HEK293 (cell line): ENCODE data around the gene EBLN1.

Experiments used
- CTCF ChIA-PET: fragments of 350-600 bp; formaldehyde crosslinking; extraction: SDS; loops from one replicate; lab custom pipeline; 2021; ENCODE audit warnings: antibody characterized with exemption; lab: Yijun Ruan, JAX
- POLR2A ChIA-PET: fragments of 300-600 bp; formaldehyde crosslinking; extraction: SDS; loops from one replicate; lab custom pipeline; 2020; ENCODE audit warnings: antibody characterized with exemption, inconsistent platforms; lab: Yijun Ruan, JAX
- H3K27ac ChIP-seq: fragments of 200-500 bp; sonication (Bioruptor generic); 2 replicates; pipeline ENCODE4 v1.5.1; 2014; ENCODE audit warnings: low read depth, low read length, control low read depth, inconsistent platforms; ENCODE audit errors: extremely low read depth
- H3K36me3 ChIP-seq, 2 experiments: fragments of 200-500 bp in 1 of 2; sonication (Bioruptor generic) in 1 of 2; 1 replicate in 1 of 2; 2 replicates in 1 of 2; pipeline ENCODE4 v1.5.1; 2014 to 2017; ENCODE audit warnings: inconsistent platforms in 2 of 2, low read length in 2 of 2; ENCODE audit not compliant: control insufficient read depth in 2 of 2, insufficient read depth in 1 of 2
- H3K4me1 ChIP-seq: fragments of 200-500 bp; sonication (Bioruptor generic); 2 replicates; pipeline ENCODE4 v1.5.1; 2014; ENCODE audit warnings: mild to moderate bottlenecking, low read length, inconsistent platforms; ENCODE audit not compliant: control insufficient read depth, insufficient read depth
- H3K4me3 ChIP-seq: 2 replicates; pipeline ENCODE4 v1.5.1; 2011; ENCODE audit warnings: low read depth, mild to moderate bottlenecking, control low read depth, low read length, moderate library complexity
- H3K9me3 ChIP-seq: fragments of 200-500 bp; sonication (Bioruptor generic); 2 replicates; pipeline ENCODE4 v1.5.1; 2014; ENCODE audit warnings: low read depth, low read length, inconsistent platforms; ENCODE audit not compliant: control insufficient read depth, insufficient read depth
- HOXC10 ChIP-seq: sonication (generic); formaldehyde crosslinking; IDR thresholded peaks from 2 replicates; pipeline ENCODE4 v1.8.1; 2023; ENCODE audit warnings: mild to moderate bottlenecking, missing genetic modification reagents
- KLF1 ChIP-seq: fragments of 450-650 bp; formaldehyde crosslinking; IDR thresholded peaks from 2 replicates; pipeline ENCODE4 v1.5.1; 2016; ENCODE audit warnings: missing biosample characterization, missing genetic modification characterization
- SCRT1 ChIP-seq: fragments of 450-650 bp; formaldehyde crosslinking; IDR thresholded peaks from 2 replicates; pipeline ENCODE4 v1.5.1; 2016; ENCODE audit warnings: missing biosample characterization, missing genetic modification characterization, borderline replicate concordance
- ZBTB1 ChIP-seq: fragments of 450-650 bp; formaldehyde crosslinking; IDR thresholded peaks from 2 replicates; pipeline ENCODE4 v1.5.1; 2016; ENCODE audit warnings: missing biosample characterization, missing genetic modification characterization
- ZBTB20 ChIP-seq: fragments of 450-650 bp; formaldehyde crosslinking; IDR thresholded peaks from 2 replicates; pipeline ENCODE4 v1.5.1; 2016; ENCODE audit warnings: missing biosample characterization, missing genetic modification characterization
- ZBTB26 ChIP-seq: fragments of 450-650 bp; formaldehyde crosslinking; optimal IDR thresholded peaks from 2 replicates; pipeline ENCODE3; 2016; ENCODE audit warnings: missing biosample characterization, mild to moderate bottlenecking, missing genetic modification characterization
- ZNF157 ChIP-seq: fragments of 450-650 bp; formaldehyde crosslinking; IDR thresholded peaks from 2 replicates; pipeline ENCODE4 v1.5.1; 2016; ENCODE audit warnings: missing biosample characterization, missing genetic modification characterization
- ZNF302 ChIP-seq: fragments of 450-650 bp; formaldehyde crosslinking; IDR thresholded peaks from 2 replicates; pipeline ENCODE4 v1.5.1; 2016; ENCODE audit warnings: missing biosample characterization, missing genetic modification characterization, low read depth
- ZNF530 ChIP-seq: fragments of 450-650 bp; formaldehyde crosslinking; IDR thresholded peaks from 2 replicates; pipeline ENCODE4 v1.5.1; 2016; ENCODE audit warnings: low read depth, missing biosample characterization, missing genetic modification characterization
- ZNF843 ChIP-seq: fragments of 450-650 bp; formaldehyde crosslinking; IDR thresholded peaks from 2 replicates; pipeline ENCODE4 v1.5.1; 2016; ENCODE audit warnings: missing biosample characterization, missing genetic modification characterization
- TF ChIP-seq, protein P1 (sequence below): fragments of 450-650 bp; formaldehyde crosslinking; IDR thresholded peaks from 2 replicates; pipeline ENCODE4 v1.5.1; 2016; ENCODE audit warnings: missing biosample characterization, missing genetic modification characterization
- TF ChIP-seq, protein P2 (sequence below): fragments of 450-650 bp; formaldehyde crosslinking; IDR thresholded peaks from 2 replicates; pipeline ENCODE4 v1.5.1; 2017; ENCODE audit warnings: missing biosample characterization, missing genetic modification characterization
- TF ChIP-seq, protein P3 (sequence below): fragments of 450-650 bp; formaldehyde crosslinking; IDR thresholded peaks from 2 replicates; pipeline ENCODE4 v1.5.1; 2016; ENCODE audit warnings: missing biosample characterization, missing genetic modification characterization
- TF ChIP-seq, protein P4 (sequence below): fragments of 450-650 bp; formaldehyde crosslinking; IDR thresholded peaks from 2 replicates; pipeline ENCODE4 v1.5.1; 2016; ENCODE audit warnings: missing biosample characterization, missing genetic modification characterization
- TF ChIP-seq, protein P5 (sequence below): fragments of 450-650 bp; formaldehyde crosslinking; IDR thresholded peaks from 2 replicates; pipeline ENCODE4 v1.5.1; 2016; ENCODE audit warnings: missing biosample characterization, missing genetic modification characterization

EBLN1 gene

DNA sequence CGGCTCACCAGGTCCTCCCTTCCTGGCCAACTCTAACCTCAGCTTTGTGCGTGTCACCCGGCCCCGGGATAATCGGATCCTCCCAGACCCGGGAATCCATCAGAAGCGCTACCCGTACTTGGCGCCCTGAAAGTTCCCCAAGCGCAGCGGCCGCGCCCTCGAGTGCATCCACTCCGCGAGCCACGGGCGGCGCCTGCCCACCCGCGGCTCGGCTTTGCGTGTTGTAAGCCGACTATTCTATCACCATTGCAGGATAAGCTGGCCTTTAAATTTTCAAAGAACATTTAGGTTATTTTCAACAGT lies 35.7 kb upstream of the EBLN1 start:
- H3K36me3 ChIP-seq = no peaks in the 10 kb centered on the region
- H3K4me3 ChIP-seq = no peak overlapping the region
- ChIA-PET CTCF (interaction anchor here (0.6 to 1.2 kb wide), 3 partner anchors 10 to 332 kb away, joined by 4 to 7 read pairs (median 4); no protein-coding TSS in a partner anchor), POLR2A (interaction anchor here (1.2 kb wide), 1 partner anchor 11 kb away, joined by 3 read pairs; no protein-coding TSS in a partner anchor)
- H3K9me3 ChIP-seq = no peaks in the 10 kb centered on the region
- H3K27ac ChIP-seq = no peak overlapping the region
- peaks cover 3% of the 10 kb centered on the region; the same call in 1 of the 2 replicates for H3K4me1 ChIP-seq
- TF ChIP-seq KLF1 = no peak
- no peak for TF ChIP-seq ZNF302 (tag by site-specific recombination)
- TF ChIP-seq ZBTB26 (tag by site-specific recombination) = no peak
- TF ChIP-seq, protein P1, sequence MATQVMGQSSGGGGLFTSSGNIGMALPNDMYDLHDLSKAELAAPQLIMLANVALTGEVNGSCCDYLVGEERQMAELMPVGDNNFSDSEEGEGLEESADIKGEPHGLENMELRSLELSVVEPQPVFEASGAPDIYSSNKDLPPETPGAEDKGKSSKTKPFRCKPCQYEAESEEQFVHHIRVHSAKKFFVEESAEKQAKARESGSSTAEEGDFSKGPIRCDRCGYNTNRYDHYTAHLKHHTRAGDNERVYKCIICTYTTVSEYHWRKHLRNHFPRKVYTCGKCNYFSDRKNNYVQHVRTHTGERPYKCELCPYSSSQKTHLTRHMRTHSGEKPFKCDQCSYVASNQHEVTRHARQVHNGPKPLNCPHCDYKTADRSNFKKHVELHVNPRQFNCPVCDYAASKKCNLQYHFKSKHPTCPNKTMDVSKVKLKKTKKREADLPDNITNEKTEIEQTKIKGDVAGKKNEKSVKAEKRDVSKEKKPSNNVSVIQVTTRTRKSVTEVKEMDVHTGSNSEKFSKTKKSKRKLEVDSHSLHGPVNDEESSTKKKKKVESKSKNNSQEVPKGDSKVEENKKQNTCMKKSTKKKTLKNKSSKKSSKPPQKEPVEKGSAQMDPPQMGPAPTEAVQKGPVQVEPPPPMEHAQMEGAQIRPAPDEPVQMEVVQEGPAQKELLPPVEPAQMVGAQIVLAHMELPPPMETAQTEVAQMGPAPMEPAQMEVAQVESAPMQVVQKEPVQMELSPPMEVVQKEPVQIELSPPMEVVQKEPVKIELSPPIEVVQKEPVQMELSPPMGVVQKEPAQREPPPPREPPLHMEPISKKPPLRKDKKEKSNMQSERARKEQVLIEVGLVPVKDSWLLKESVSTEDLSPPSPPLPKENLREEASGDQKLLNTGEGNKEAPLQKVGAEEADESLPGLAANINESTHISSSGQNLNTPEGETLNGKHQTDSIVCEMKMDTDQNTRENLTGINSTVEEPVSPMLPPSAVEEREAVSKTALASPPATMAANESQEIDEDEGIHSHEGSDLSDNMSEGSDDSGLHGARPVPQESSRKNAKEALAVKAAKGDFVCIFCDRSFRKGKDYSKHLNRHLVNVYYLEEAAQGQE = no peak
- TF ChIP-seq, protein P2, sequence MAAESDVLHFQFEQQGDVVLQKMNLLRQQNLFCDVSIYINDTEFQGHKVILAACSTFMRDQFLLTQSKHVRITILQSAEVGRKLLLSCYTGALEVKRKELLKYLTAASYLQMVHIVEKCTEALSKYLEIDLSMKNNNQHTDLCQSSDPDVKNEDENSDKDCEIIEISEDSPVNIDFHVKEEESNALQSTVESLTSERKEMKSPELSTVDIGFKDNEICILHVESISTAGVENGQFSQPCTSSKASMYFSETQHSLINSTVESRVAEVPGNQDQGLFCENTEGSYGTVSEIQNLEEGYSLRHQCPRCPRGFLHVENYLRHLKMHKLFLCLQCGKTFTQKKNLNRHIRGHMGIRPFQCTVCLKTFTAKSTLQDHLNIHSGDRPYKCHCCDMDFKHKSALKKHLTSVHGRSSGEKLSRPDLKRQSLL (tag by site-specific recombination) = no peak
- TF ChIP-seq, protein P3, sequence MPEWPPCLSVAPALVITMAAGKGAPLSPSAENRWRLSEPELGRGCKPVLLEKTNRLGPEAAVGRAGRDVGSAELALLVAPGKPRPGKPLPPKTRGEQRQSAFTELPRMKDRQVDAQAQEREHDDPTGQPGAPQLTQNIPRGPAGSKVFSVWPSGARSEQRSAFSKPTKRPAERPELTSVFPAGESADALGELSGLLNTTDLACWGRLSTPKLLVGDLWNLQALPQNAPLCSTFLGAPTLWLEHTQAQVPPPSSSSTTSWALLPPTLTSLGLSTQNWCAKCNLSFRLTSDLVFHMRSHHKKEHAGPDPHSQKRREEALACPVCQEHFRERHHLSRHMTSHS = no peak
- no peak for TF ChIP-seq HOXC10
- TF ChIP-seq ZBTB1 (tag by site-specific recombination) = no peak
- no peak for TF ChIP-seq ZNF843 (tag by site-specific recombination)
- TF ChIP-seq, protein P4, sequence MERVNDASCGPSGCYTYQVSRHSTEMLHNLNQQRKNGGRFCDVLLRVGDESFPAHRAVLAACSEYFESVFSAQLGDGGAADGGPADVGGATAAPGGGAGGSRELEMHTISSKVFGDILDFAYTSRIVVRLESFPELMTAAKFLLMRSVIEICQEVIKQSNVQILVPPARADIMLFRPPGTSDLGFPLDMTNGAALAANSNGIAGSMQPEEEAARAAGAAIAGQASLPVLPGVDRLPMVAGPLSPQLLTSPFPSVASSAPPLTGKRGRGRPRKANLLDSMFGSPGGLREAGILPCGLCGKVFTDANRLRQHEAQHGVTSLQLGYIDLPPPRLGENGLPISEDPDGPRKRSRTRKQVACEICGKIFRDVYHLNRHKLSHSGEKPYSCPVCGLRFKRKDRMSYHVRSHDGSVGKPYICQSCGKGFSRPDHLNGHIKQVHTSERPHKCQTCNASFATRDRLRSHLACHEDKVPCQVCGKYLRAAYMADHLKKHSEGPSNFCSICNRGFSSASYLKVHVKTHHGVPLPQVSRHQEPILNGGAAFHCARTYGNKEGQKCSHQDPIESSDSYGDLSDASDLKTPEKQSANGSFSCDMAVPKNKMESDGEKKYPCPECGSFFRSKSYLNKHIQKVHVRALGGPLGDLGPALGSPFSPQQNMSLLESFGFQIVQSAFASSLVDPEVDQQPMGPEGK (tag by site-specific recombination) = no peak
- TF ChIP-seq ZNF530 (tag by site-specific recombination) = no peak
- no peak for TF ChIP-seq SCRT1 (tag by site-specific recombination)
- TF ChIP-seq ZNF157 (tag by site-specific recombination) = no peak
- TF ChIP-seq ZBTB20 (tag by site-specific recombination) = no peak
- TF ChIP-seq, protein P5, sequence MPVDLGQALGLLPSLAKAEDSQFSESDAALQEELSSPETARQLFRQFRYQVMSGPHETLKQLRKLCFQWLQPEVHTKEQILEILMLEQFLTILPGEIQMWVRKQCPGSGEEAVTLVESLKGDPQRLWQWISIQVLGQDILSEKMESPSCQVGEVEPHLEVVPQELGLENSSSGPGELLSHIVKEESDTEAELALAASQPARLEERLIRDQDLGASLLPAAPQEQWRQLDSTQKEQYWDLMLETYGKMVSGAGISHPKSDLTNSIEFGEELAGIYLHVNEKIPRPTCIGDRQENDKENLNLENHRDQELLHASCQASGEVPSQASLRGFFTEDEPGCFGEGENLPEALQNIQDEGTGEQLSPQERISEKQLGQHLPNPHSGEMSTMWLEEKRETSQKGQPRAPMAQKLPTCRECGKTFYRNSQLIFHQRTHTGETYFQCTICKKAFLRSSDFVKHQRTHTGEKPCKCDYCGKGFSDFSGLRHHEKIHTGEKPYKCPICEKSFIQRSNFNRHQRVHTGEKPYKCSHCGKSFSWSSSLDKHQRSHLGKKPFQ = no peak
- TF ChIP-seq, all 188 proteins: peak for 0
